Tibial artery (tissue), 4 donors: ENCODE results near the gene KRTAP5-9.

Source experiments
- DNase-seq, 2 donors: peaks; one replicate each; pipeline ENCODE4 v3.0.0-alpha.2; 2019
- H3K27ac ChIP-seq, 2 donors: fragments of 200-600 bp; sonication (generic) in 1 of 2; 1 replicate in 1 of 2; 2 replicates in 1 of 2; pipeline ENCODE4 v1.5.1; 2018 to 2019; ENCODE audit warnings: mild to moderate bottlenecking in 1 of 2
- H3K27me3 ChIP-seq, 2 donors: fragments of 200-600 bp; sonication (generic) in 1 of 2; one replicate each; pipeline versions ENCODE4 v1.5.1 to v1.6.0; 2016 to 2019
- H3K36me3 ChIP-seq, 3 donors: fragments of 200-600 bp; sonication (generic) in 2 of 3; one replicate each; pipeline ENCODE4 v1.5.1; 2016 to 2019; ENCODE audit warnings: mild to moderate bottlenecking in 2 of 3
- H3K4me1 ChIP-seq, 4 donors: fragments of 200-600 bp; sonication (generic) in 2 of 4; 1 replicate in 3 of 4; 2 replicates in 1 of 4; pipeline ENCODE4 v1.5.1; 2016 to 2019
- H3K4me3 ChIP-seq, 2 donors: fragments of 200-600 bp; sonication (generic) in 1 of 2; 1 replicate in 1 of 2; 2 replicates in 1 of 2; pipeline ENCODE4 v1.5.1; 2018 to 2019; ENCODE audit warnings: mild to moderate bottlenecking in 2 of 2
- H3K9me3 ChIP-seq, 3 donors: fragments of 200-600 bp; sonication (generic) in 1 of 3; one replicate each; pipeline ENCODE4 v1.5.1; 2016 to 2019
- CTCF ChIP-seq, 2 experiments: fragments of 200-600 bp in 1 of 2; fragments of 450-650 bp in 1 of 2; IDR thresholded peaks; one replicate each; pipeline ENCODE4 v1.5.1; 2017 to 2019; ENCODE audit warnings: antibody characterized with exemption in 2 of 2, mild to moderate bottlenecking in 1 of 2, moderate library complexity in 1 of 2
- intact Hi-C: fragments of 100-400 bp; cut with DNase I; formaldehyde crosslinking; loops from one replicate; pipeline ENCODE4 v1.15.0; 2023; ENCODE audit warnings: low total_unique reads

Gene KRTAP5-9

DNA sequence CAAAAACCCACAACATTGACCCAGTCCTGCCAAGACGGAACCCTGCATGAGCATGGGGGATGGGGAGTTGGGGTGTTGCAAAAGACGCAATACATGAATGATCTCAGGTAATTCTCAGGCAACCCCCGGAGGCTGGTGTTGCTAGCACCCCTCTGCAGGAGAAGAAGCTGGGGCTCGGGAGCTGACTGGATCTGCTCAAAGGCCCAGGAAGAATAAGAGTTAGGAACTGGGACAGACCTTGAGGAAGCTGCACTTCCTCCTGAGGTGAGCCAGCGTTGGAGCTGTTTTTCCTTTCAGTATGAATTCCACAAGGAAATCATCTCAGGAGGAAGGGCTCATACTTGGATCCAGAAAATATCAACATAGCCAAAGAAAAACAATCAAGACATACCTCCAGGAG lies at the start of gene KRTAP5-9:
KRTAP5-9 (plus strand) TSS at position 301 of the 400 bp plus-strand sequence. CDS start 238 bp downstream, outside the sequence.
- Histone ChIP-seq H3K4me3 (no peak within 1 kb of the TSS), H3K36me3 (no peaks in the 10 kb centered on the region), H3K27ac (no peak within 1 kb of the TSS), H3K27me3 (peaks cover 0 to 14% of the 10 kb centered on the region in 2 donors), H3K4me1 (no peaks in the 10 kb centered on the region), H3K9me3 (peaks cover 0 to 3% (median 0%) of the 10 kb centered on the region in 3 donors)
- no peak for TF ChIP-seq CTCF (IDR thresholded peaks at IDR 0.05)
- no peak for DNase-seq
- intact Hi-C loops: no loop called here

DNA sequence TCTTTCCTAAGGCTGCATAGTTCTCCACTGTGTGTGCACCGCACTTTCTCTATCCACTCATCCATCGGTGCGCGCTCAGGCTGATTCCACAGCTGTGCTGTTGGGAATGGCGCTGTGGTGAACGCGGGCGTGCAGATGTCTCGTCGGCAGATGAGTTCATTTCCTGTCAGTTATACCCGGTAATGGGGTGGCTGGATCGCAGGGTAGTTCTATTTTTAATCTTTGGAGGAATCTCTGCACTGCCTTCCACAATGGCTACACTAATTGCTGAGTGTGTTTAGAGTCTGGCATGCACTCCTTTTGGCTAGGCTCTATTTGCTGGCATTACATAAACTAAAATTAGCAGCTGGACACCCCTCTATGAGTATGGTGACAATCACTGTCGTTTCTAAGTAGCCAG lies 49.1 kb upstream of the KRTAP5-9 start:
- no peak overlapping the region for H3K4me3 ChIP-seq
- no peak overlapping the region for H3K27ac ChIP-seq
- H3K9me3 ChIP-seq: no peaks in the 10 kb centered on the region
- H3K4me1 ChIP-seq: no peaks in the 10 kb centered on the region
- intact Hi-C loops: no loop called here
- DNase-seq: no peak
- H3K36me3 ChIP-seq: peaks cover 83 to 96% (median 92%) of the 10 kb centered on the region in 3 donors
- TF ChIP-seq CTCF (IDR thresholded peaks at IDR 0.05): no peak
- no peaks in the 10 kb centered on the region for H3K27me3 ChIP-seq

GRCh38 chr11:71499546-71499945 lies 48.7 kb upstream of the KRTAP5-9 start:
- intact Hi-C loops: no loop called here
- Histone ChIP-seq H3K4me1 (no peaks in the 10 kb centered on the region), H3K27me3 (no peaks in the 10 kb centered on the region), H3K9me3 (no peaks in the 10 kb centered on the region), H3K27ac (no peak overlapping the region), H3K36me3 (peaks cover 83 to 96% (median 92%) of the 10 kb centered on the region in 3 donors), H3K4me3 (no peak overlapping the region)
- TF ChIP-seq CTCF (IDR thresholded peaks at IDR 0.05): no peak
- no peak for DNase-seq

- H3K4me3 ChIP-seq: no peak overlapping the region
- no peaks in the 10 kb centered on the region for H3K4me1 ChIP-seq
- intact Hi-C loops: no loop called here
- TF ChIP-seq CTCF (IDR thresholded peaks at IDR 0.05): no peak
- peaks cover 0 to 1% (median 0%) of the 10 kb centered on the region in 3 donors for H3K9me3 ChIP-seq
- H3K27me3 ChIP-seq: no peaks in the 10 kb centered on the region
- peaks cover 81 to 93% (median 92%) of the 10 kb centered on the region in 3 donors for H3K36me3 ChIP-seq
- H3K27ac ChIP-seq: no peak overlapping the region
- DNase-seq: no peak
These were observed 47.6 kb upstream of the KRTAP5-9 start for GRCh38 chr11:71500601-71501021.

DNA sequence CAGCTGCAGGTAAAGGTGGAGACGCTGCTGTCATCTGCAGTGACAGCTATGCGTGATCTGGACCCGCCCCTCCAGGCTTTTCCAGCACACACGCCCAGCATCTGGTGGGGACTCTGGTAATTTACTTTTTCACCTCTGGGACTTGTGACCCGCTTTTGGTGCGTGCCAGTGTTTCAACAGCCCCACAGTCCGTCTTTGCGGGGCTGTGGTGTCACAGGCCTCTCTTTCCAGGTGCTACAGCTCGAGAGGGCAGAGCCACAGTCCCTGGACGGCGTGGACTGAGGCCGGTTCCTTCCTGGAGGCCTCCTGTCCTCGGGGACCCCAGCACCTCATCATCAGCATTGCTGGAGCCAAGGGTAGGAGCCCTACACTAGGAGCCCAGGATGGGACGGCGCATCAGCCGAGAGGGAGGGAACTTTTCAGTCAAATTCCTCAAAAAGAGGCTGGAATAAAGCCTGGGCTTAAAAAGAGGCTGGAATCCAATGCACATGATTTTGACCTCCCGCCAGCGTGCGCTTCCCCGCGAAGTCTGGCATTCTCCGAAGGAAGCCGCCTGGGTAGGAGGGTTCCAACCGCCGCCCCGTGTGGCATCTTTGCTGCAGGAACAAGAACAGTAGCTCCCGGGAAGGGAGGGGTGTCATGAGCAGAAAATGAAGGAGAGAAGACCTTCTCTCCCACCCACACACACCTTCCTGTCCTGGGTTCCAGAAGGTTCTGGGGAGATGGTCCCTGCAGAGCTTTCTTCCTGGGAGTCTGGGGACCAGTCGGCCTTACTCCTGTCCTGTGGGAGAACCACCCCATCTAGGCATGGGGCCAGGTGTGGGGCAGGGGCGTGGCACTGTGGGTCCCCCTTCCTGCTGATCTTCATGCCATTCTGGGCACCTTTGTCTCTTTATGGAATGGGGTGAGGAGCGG lies 46.9 kb upstream of the KRTAP5-9 start:
- Histone ChIP-seq H3K27me3 (no peaks in the 10 kb centered on the region), H3K4me1 (no peaks in the 10 kb centered on the region), H3K27ac (no peak overlapping the region), H3K4me3 (no peak overlapping the region), H3K36me3 (peaks cover 80 to 94% (median 92%) of the 10 kb centered on the region in 3 donors), H3K9me3 (peaks cover 0 to 8% (median 3%) of the 10 kb centered on the region in 3 donors)
- no peak for TF ChIP-seq CTCF (IDR thresholded peaks at IDR 0.05)
- no peak for DNase-seq
- intact Hi-C loops: no loop called here
